Measurements from ENCODE around the gene NOSTRIN.
A peak's percentile ranks its signal among the peaks of the same experiment; 100 is the strongest.

The NOSTRIN gene

DNA sequence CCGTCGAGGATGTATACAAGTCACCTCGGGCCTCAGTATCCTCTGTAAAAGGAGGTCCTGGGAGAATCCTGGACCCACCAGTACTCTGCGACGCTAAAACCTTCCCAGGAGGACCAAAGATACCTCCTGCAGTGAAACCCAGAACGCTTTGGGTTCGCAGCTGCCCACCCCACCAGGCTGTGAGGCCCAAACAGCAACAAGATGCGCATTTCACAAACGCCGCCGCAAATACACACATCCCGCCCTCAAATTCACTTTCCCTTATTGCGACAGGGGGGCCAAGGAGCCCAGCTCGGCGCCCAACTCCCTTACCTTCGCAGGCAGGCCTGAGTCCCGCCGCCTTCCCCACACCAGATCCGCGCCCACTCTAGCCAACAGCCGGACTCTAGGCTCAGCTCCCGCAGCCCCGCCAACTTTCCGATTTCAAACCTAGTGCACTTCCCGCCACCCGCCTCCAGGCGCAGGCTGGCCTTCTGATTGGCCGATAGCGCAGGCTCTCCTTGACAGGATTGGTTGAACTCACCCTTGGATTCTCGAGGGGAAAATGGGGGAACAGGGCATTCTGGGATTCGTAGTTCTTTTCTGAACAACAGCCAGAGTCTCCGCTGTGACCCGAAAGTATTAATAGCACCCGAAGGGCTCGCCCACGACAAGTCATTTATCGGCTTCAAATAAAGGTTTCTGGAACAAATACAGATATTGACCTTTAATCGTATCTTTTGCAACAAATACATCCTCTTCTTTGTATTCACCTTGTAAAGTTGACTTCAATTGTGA is 87.8 kb downstream of the NOSTRIN start, which contains the start of gene SPC25 (continued):
- TF ChIP-seq WT1 (tag by site-specific recombination; IDR thresholded peaks at IDR 0.05), result no peak
- no peak for TF ChIP-seq ZNF707 (tag by site-specific recombination; IDR thresholded peaks at IDR 0.05)
- TF ChIP-seq ZNF776 (tag by site-specific recombination; IDR thresholded peaks at IDR 0.05; ENCODE audit: borderline replicate concordance), result no peak
- TF ChIP-seq ZNF174 (tag by site-specific recombination; IDR thresholded peaks at IDR 0.05), result no peak
- peak; percentile 66 for TF ChIP-seq GLIS1 (tag by site-specific recombination; IDR thresholded peaks at IDR 0.05)
- no peak for TF ChIP-seq ZNF658 (tag by site-specific recombination; IDR thresholded peaks at IDR 0.05)
- TF ChIP-seq, protein P1, sequence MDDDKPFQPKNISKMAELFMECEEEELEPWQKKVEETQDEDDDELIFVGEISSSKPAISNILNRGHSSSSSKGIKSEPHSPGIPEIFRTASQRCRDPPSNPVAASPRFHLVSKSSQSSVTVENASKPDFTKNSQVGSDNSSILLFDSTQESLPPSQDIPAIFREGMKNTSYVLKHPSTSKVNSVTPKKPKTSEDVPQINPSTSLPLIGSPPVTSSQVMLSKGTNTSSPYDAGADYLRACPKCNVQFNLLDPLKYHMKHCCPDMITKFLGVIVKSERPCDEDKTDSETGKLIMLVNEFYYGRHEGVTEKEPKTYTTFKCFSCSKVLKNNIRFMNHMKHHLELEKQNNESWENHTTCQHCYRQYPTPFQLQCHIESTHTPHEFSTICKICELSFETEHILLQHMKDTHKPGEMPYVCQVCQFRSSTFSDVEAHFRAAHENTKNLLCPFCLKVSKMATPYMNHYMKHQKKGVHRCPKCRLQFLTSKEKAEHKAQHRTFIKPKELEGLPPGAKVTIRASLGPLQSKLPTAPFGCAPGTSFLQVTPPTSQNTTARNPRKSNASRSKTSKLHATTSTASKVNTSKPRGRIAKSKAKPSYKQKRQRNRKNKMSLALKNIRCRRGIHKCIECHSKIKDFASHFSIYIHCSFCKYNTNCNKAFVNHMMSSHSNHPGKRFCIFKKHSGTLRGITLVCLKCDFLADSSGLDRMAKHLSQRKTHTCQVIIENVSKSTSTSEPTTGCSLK (tag by site-specific recombination; IDR thresholded peaks at IDR 0.05), result no peak
- peak; percentile 70 for TF ChIP-seq ZNF341 (tag by site-specific recombination; IDR thresholded peaks at IDR 0.05; ENCODE audit: low read depth)
- TF ChIP-seq GLI2 (tag by site-specific recombination; IDR thresholded peaks at IDR 0.05; ENCODE audit: borderline replicate concordance, low read depth), result no peak
- TF ChIP-seq, protein P2, sequence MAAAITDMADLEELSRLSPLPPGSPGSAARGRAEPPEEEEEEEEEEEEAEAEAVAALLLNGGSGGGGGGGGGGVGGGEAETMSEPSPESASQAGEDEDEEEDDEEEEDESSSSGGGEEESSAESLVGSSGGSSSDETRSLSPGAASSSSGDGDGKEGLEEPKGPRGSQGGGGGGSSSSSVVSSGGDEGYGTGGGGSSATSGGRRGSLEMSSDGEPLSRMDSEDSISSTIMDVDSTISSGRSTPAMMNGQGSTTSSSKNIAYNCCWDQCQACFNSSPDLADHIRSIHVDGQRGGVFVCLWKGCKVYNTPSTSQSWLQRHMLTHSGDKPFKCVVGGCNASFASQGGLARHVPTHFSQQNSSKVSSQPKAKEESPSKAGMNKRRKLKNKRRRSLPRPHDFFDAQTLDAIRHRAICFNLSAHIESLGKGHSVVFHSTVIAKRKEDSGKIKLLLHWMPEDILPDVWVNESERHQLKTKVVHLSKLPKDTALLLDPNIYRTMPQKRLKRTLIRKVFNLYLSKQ (tag by site-specific recombination; IDR thresholded peaks at IDR 0.05; ENCODE audit: borderline replicate concordance), result no peak
- peak; percentile 65; the same call in 1 of the 2 replicates for TF ChIP-seq REPIN1 (tag by site-specific recombination; IDR thresholded peaks at IDR 0.05; ENCODE audit: low read depth)
- TF ChIP-seq MZF1 (tag by site-specific recombination; IDR thresholded peaks at IDR 0.05; ENCODE audit: borderline replicate concordance), result no peak
- no peak for TF ChIP-seq ZNF114 (tag by site-specific recombination; IDR thresholded peaks at IDR 0.05)
- TF ChIP-seq ZNF202 (tag by site-specific recombination; IDR thresholded peaks at IDR 0.05; ENCODE audit: borderline replicate concordance), result no peak
- TF ChIP-seq ZNF701 (tag by site-specific recombination; IDR thresholded peaks at IDR 0.05), result no peak
- TF ChIP-seq, protein P3, sequence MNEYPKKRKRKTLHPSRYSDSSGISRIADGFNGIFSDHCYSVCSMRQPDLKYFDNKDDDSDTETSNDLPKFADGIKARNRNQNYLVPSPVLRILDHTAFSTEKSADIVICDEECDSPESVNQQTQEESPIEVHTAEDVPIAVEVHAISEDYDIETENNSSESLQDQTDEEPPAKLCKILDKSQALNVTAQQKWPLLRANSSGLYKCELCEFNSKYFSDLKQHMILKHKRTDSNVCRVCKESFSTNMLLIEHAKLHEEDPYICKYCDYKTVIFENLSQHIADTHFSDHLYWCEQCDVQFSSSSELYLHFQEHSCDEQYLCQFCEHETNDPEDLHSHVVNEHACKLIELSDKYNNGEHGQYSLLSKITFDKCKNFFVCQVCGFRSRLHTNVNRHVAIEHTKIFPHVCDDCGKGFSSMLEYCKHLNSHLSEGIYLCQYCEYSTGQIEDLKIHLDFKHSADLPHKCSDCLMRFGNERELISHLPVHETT (tag by site-specific recombination; IDR thresholded peaks at IDR 0.05), result 0 out of 2 replicates have a peak, but pooled peaks have one; percentile 27
- no peak for TF ChIP-seq ZNF292 (tag by site-specific recombination; IDR thresholded peaks at IDR 0.05; ENCODE audit: borderline replicate concordance, low read depth)
- TF ChIP-seq, protein P4, sequence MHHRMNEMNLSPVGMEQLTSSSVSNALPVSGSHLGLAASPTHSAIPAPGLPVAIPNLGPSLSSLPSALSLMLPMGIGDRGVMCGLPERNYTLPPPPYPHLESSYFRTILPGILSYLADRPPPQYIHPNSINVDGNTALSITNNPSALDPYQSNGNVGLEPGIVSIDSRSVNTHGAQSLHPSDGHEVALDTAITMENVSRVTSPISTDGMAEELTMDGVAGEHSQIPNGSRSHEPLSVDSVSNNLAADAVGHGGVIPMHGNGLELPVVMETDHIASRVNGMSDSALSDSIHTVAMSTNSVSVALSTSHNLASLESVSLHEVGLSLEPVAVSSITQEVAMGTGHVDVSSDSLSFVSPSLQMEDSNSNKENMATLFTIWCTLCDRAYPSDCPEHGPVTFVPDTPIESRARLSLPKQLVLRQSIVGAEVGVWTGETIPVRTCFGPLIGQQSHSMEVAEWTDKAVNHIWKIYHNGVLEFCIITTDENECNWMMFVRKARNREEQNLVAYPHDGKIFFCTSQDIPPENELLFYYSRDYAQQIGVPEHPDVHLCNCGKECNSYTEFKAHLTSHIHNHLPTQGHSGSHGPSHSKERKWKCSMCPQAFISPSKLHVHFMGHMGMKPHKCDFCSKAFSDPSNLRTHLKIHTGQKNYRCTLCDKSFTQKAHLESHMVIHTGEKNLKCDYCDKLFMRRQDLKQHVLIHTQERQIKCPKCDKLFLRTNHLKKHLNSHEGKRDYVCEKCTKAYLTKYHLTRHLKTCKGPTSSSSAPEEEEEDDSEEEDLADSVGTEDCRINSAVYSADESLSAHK (tag by site-specific recombination; IDR thresholded peaks at IDR 0.05), result no peak
- no peak for TF ChIP-seq ZNF747 (tag by site-specific recombination; IDR thresholded peaks at IDR 0.05)
- TF ChIP-seq, protein P5, sequence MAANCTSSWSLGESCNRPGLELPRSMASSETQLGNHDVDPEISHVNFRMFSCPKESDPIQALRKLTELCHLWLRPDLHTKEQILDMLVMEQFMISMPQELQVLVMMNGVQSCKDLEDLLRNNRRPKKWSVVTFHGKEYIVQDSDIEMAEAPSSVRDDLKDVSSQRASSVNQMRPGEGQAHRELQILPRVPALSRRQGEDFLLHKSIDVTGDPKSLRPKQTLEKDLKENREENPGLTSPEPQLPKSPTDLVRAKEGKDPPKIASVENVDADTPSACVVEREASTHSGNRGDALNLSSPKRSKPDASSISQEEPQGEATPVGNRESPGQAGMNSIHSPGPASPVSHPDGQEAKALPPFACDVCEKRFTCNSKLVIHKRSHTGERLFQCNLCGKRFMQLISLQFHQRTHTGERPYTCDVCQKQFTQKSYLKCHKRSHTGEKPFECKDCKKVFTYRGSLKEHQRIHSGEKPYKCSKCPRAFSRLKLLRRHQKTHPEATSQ (tag by site-specific recombination; IDR thresholded peaks at IDR 0.05), result no peak
- TF ChIP-seq ZNF473 (tag by site-specific recombination; IDR thresholded peaks at IDR 0.05), result no peak
- TF ChIP-seq ZNF146 (tag by site-specific recombination; IDR thresholded peaks at IDR 0.05), result no peak
- TF ChIP-seq ZNF426 (tag by site-specific recombination; IDR thresholded peaks at IDR 0.05), result no peak
- TF ChIP-seq TRIM28 (IDR thresholded peaks at IDR 0.05; ENCODE audit: borderline replicate concordance, low read length), result no peak; the same call in 1 of the 2 replicates
- TF ChIP-seq, protein P6, sequence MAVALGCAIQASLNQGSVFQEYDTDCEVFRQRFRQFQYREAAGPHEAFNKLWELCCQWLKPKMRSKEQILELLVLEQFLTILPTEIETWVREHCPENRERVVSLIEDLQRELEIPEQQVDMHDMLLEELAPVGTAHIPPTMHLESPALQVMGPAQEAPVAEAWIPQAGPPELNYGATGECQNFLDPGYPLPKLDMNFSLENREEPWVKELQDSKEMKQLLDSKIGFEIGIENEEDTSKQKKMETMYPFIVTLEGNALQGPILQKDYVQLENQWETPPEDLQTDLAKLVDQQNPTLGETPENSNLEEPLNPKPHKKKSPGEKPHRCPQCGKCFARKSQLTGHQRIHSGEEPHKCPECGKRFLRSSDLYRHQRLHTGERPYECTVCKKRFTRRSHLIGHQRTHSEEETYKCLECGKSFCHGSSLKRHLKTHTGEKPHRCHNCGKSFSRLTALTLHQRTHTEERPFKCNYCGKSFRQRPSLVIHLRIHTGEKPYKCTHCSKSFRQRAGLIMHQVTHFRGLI (tag by site-specific recombination; IDR thresholded peaks at IDR 0.05), result peak; percentile 72
- no peak for TF ChIP-seq ZNF10 (tag by site-specific recombination; IDR thresholded peaks at IDR 0.05)
- no peak for TF ChIP-seq ZNF843 (tag by site-specific recombination; IDR thresholded peaks at IDR 0.05)
- TF ChIP-seq, protein P7, sequence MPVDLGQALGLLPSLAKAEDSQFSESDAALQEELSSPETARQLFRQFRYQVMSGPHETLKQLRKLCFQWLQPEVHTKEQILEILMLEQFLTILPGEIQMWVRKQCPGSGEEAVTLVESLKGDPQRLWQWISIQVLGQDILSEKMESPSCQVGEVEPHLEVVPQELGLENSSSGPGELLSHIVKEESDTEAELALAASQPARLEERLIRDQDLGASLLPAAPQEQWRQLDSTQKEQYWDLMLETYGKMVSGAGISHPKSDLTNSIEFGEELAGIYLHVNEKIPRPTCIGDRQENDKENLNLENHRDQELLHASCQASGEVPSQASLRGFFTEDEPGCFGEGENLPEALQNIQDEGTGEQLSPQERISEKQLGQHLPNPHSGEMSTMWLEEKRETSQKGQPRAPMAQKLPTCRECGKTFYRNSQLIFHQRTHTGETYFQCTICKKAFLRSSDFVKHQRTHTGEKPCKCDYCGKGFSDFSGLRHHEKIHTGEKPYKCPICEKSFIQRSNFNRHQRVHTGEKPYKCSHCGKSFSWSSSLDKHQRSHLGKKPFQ (tag by site-specific recombination; IDR thresholded peaks at IDR 0.05), result no peak

All from HEK293 (cell line).